H1 (cell line): ENCODE measurements around the gene AKR1C8. TPM values are rescaled to one million over a fixed set of nuclear protein-coding genes. Genes with fewer than 3 reads are reported as not detected.

ENCODE experiments used
- CTCF ChIA-PET: fragments of 300-600 bp; sonication (Branson Sonifier 250); formaldehyde crosslinking; loops from one replicate; lab custom pipeline; 2021; ENCODE audit not compliant: partially characterized antibody; lab: Charles Lee
- POLR2A ChIA-PET: fragments of 300-600 bp; sonication (Branson Sonifier 250); formaldehyde crosslinking; loops from one replicate; lab custom pipeline; 2021; ENCODE audit warnings: inconsistent platforms; ENCODE audit not compliant: partially characterized antibody; lab: Charles Lee
- DNase-seq, 2 experiments: peaks; one replicate each; pipeline versions ENCODE4 v3.0.0 to v3.0.0-alpha.2; 2010 to 2022; ENCODE audit warnings: low spot score in 2 of 2, low read depth in 1 of 2, mixed read lengths in 1 of 2
- FAIRE-seq: peaks from 2 replicates; lab custom pipeline; 2011; peaks lifted over from hg19 to GRCh38; lab: Jason Lieb, UNC
- H2AFZ ChIP-seq: 2 replicates; pipeline ENCODE4 v1.8.1; 2012; ENCODE audit warnings: low read length, inconsistent platforms
- H2AK5ac ChIP-seq: 2 replicates; pipeline ENCODE4 v1.6.1; 2013; ENCODE audit warnings: low read depth, low read length
- H2BK120ac ChIP-seq: replicated peaks from 2 replicates; pipeline ENCODE3; 2013; ENCODE audit warnings: low read depth, low read length, inconsistent platforms
- H2BK12ac ChIP-seq: 2 replicates; pipeline ENCODE4 v1.6.1; 2013; ENCODE audit warnings: low read depth, low read length
- H2BK15ac ChIP-seq: 2 replicates; pipeline ENCODE4 v1.6.1; 2013; ENCODE audit warnings: low read length
- H2BK20ac ChIP-seq: 2 replicates; pipeline ENCODE4 v1.6.1; 2013; ENCODE audit warnings: low read length
- H2BK5ac ChIP-seq: 2 replicates; pipeline ENCODE4 v1.6.1; 2013; ENCODE audit warnings: low read depth, low read length
- H3K14ac ChIP-seq: 2 replicates; pipeline ENCODE4 v1.6.1; 2013; ENCODE audit warnings: inconsistent platforms; ENCODE audit not compliant: insufficient read length
- H3K18ac ChIP-seq: 2 replicates; pipeline ENCODE4 v1.6.1; 2013; ENCODE audit warnings: low read length; ENCODE audit errors: extremely low read depth
- H3K23ac ChIP-seq: 2 replicates; pipeline ENCODE4 v1.6.1; 2013; ENCODE audit warnings: inconsistent platforms; ENCODE audit not compliant: insufficient read length
- H3K23me2 ChIP-seq: 2 replicates; pipeline ENCODE4 v1.6.1; 2013; ENCODE audit warnings: low read depth, low read length
- H3K27ac ChIP-seq: 2 replicates; pipeline ENCODE4 v1.6.1; 2011; ENCODE audit warnings: low read depth, low read length, inconsistent platforms
- H3K27me3 ChIP-seq, 4 experiments: replicated peaks in 1 of 4; 1 replicate in 1 of 4; 2 replicates in 3 of 4; pipeline versions ENCODE4 v1.6.1 to v1.8.1; 2011 to 2013; ENCODE audit warnings: low read length in 3 of 4, mild to moderate bottlenecking in 3 of 4, inconsistent platforms in 2 of 4, mixed read lengths in 2 of 4, moderate library complexity in 1 of 4; ENCODE audit not compliant: control insufficient read depth in 3 of 4, insufficient read depth in 3 of 4; ENCODE audit errors: extremely low read depth in 1 of 4
- H3K36me3 ChIP-seq, 4 experiments: 2 replicates each; pipeline versions ENCODE4 v1.6.1 to v1.8.1; 2011 to 2013; ENCODE audit warnings: mild to moderate bottlenecking in 4 of 4, low read length in 3 of 4, moderate library complexity in 2 of 4, control low read depth in 1 of 4, inconsistent platforms in 1 of 4; ENCODE audit not compliant: insufficient read depth in 4 of 4, control insufficient read depth in 2 of 4
- H3K4ac ChIP-seq: replicated peaks from 2 replicates; pipeline ENCODE3; 2013; ENCODE audit warnings: low read length, low read depth, mixed read lengths, inconsistent platforms; ENCODE audit not compliant: insufficient read length
- H3K4me1 ChIP-seq, 4 experiments: replicated peaks in 1 of 4; 1 replicate in 1 of 4; 2 replicates in 3 of 4; pipeline versions ENCODE4 v1.6.1 to v1.8.1; 2011 to 2013; ENCODE audit warnings: low read length in 3 of 4, inconsistent platforms in 2 of 4, mixed read lengths in 1 of 4; ENCODE audit not compliant: insufficient read depth in 4 of 4, control insufficient read depth in 3 of 4
- H3K4me2 ChIP-seq, 2 experiments: 2 replicates each; pipeline versions ENCODE4 v1.6.1 to v1.8.1; 2011 to 2013; ENCODE audit warnings: low read depth in 2 of 2, low read length in 2 of 2, control low read depth in 1 of 2, inconsistent platforms in 1 of 2, mild to moderate bottlenecking in 1 of 2; ENCODE audit not compliant: insufficient read depth in 1 of 2
- H3K4me3 ChIP-seq, 4 experiments: fragments of 200-600, 300-600 bp in 1 of 4; sonication (generic), shearing (Covaris generic), sonication (Bioruptor Twin) in 1 of 4; 2 replicates each; pipeline versions ENCODE4 v1.5.1 to v1.8.1; 2011 to 2016; ENCODE audit warnings: low read length in 4 of 4, low read depth in 3 of 4, control low read depth in 2 of 4, inconsistent platforms in 2 of 4, mild to moderate bottlenecking in 2 of 4, mixed read lengths in 1 of 4, moderate library complexity in 1 of 4; ENCODE audit not compliant: insufficient read depth in 2 of 4; ENCODE audit errors: extremely low read depth in 1 of 4
- H3K56ac ChIP-seq: replicated peaks from 2 replicates; pipeline ENCODE3; 2013; ENCODE audit warnings: low read depth, mild to moderate bottlenecking, mixed read lengths, low read length, inconsistent platforms; ENCODE audit not compliant: insufficient read length
- H3K79me1 ChIP-seq: 2 replicates; pipeline ENCODE4 v1.6.1; 2013; ENCODE audit warnings: low read depth, low read length, control low read depth
- H3K79me2 ChIP-seq, 2 experiments: 2 replicates each; pipeline versions ENCODE4 v1.6.1 to v1.8.1; 2012 to 2013; ENCODE audit warnings: low read length in 2 of 2, mild to moderate bottlenecking in 2 of 2, inconsistent platforms in 1 of 2; ENCODE audit not compliant: insufficient read depth in 2 of 2, control insufficient read depth in 1 of 2
- H3K9ac ChIP-seq, 4 experiments: replicated peaks in 1 of 4; 1 replicate in 1 of 4; 2 replicates in 3 of 4; pipeline versions ENCODE4 v1.6.1 to v1.8.1; 2011 to 2013; ENCODE audit warnings: low read depth in 3 of 4, low read length in 3 of 4, control low read depth in 2 of 4, mild to moderate bottlenecking in 2 of 4, moderate library complexity in 2 of 4, inconsistent platforms in 1 of 4; ENCODE audit errors: extremely low read depth in 1 of 4
- H3K9me3 ChIP-seq, 2 experiments: 2 replicates each; pipeline versions ENCODE4 v1.6.1 to v1.8.1; 2012 to 2013; ENCODE audit warnings: mild to moderate bottlenecking in 2 of 2, moderate library complexity in 2 of 2, control low read depth in 1 of 2, inconsistent platforms in 1 of 2, low read depth in 1 of 2, low read length in 1 of 2, mixed read lengths in 1 of 2; ENCODE audit not compliant: insufficient read depth in 2 of 2
- H4K20me1 ChIP-seq, 2 experiments: replicated peaks in 1 of 2; 2 replicates each; pipeline versions ENCODE3 to v1.8.1; 2011 to 2013; ENCODE audit warnings: inconsistent platforms in 2 of 2, low read length in 2 of 2, mild to moderate bottlenecking in 1 of 2; ENCODE audit not compliant: insufficient read depth in 2 of 2, control insufficient read depth in 1 of 2
- H4K5ac ChIP-seq: 2 replicates; pipeline ENCODE4 v1.6.1; 2013; ENCODE audit warnings: low read length, low read depth, mixed read lengths, inconsistent platforms; ENCODE audit not compliant: insufficient read length
- H4K8ac ChIP-seq: 2 replicates; pipeline ENCODE4 v1.8.0; 2013; ENCODE audit warnings: mild to moderate bottlenecking, moderate library complexity, low read length, inconsistent platforms; ENCODE audit not compliant: insufficient read depth; ENCODE audit errors: extremely low read depth
- H4K91ac ChIP-seq: replicated peaks from 2 replicates; pipeline ENCODE3; 2013; ENCODE audit warnings: low read length, mixed read lengths, inconsistent platforms; ENCODE audit not compliant: insufficient read length
- BCL11A ChIP-seq, 2 experiments: IDR thresholded peaks; one replicate each; pipeline ENCODE4 v1.6.1; 2011; ENCODE audit warnings: low read depth in 2 of 2, low read length in 2 of 2, mild to moderate bottlenecking in 2 of 2
- JUN ChIP-seq: IDR thresholded peaks from 2 replicates; pipeline ENCODE4 v1.6.1; 2011; ENCODE audit warnings: low read depth, mild to moderate bottlenecking, improper control_type of control experiment, low read length
- JUND ChIP-seq: IDR thresholded peaks from 2 replicates; pipeline ENCODE4 v1.6.1; 2011; ENCODE audit warnings: mild to moderate bottlenecking, improper control_type of control experiment, low read length
- SIN3A ChIP-seq, 2 experiments: IDR thresholded peaks in 1 of 2; conservative IDR thresholded peaks in 1 of 2; 2 replicates each; pipeline ENCODE4 v1.6.1; 2011 to 2012; ENCODE audit warnings: low read length in 2 of 2, improper control_type of control experiment in 1 of 2, low read depth in 1 of 2, mild to moderate bottlenecking in 1 of 2
- WGBS, 2 experiments: shearing (Covaris generic) in 1 of 2; methylation state at CpG; one replicate each; pipeline versions ENCODE4 v1.1.6 to v1.1.7; 2013 to 2015; ENCODE audit warnings: low lambda C conversion rate in 2 of 2, mixed read lengths in 2 of 2, inconsistent platforms in 1 of 2, low coverage in 1 of 2, missing lambda C conversion rate in 1 of 2; ENCODE audit not compliant: insufficient replicate concordance in 2 of 2, insufficient coverage in 1 of 2, insufficient read length in 1 of 2; ENCODE audit errors: extremely low coverage in 1 of 2, missing lambda C conversion rate in 1 of 2; 5-methylcytosine and 5-hydroxymethylcytosine counted together
- polyA plus RNA-seq, 7 experiments: library from polyadenylated mRNA; depleted of rRNA in 3 of 7; stranded (reverse) in 5 of 7; unstranded in 2 of 7; fragments of >200 nt in 5 of 7; fragments of 200-250 nt in 2 of 7; gene quantifications; 1 replicate in 5 of 7; 2 replicates in 1 of 7; 4 replicates in 1 of 7; pipeline versions ENCODE4 v1.2.1 to v1.2.3, GENCODE V29; 2011 to 2013; ENCODE audit warnings: missing spikeins in 2 of 7, mixed read lengths in 2 of 7
- total RNA-seq: library from RNA; stranded (reverse); fragmentation: NEBNext Ultra II Directional; extraction: Animal tissue kit (Norgen Biotek cat#: 25700); gene quantifications from 2 replicates; pipeline ENCODE4 v1.2.1, GENCODE V29; 2021

AKR1C8 gene
- total and polyA plus RNA-seq, 2 of the 8 experiments (the other 6 are each of a cell fraction or from before 2014, with no cell fraction given) = not detected

DNA sequence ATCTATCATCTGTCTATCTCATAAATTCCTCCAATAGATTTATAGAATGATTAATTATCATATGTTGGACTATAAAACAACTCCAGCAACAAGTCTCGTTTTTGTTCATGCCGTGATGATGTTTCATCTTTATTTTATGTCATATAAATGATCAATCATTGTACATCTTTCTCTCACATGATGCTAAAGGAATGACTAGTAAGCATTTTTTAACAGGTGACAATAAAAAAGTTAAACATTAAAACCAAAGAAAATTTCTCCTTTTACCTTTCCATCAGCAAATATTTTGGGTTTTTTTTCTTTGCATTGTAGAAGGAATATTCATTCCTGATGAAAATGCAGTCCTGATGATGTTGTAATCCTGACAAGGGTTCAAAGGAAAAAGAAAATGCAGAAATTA lies 49.4 kb downstream of the AKR1C8 start:
- Histone ChIP-seq H3K4me1 (no peaks in the 10 kb centered on the region), H3K4me2 (no peak overlapping the region), H2BK120ac (no peak overlapping the region), H3K79me1 (no peaks in the 10 kb centered on the region), H2BK20ac (no peak overlapping the region), H3K18ac (no peak overlapping the region), H3K9me3 (peaks cover 7 to 9% of the 10 kb centered on the region in 2 experiments; a peak in 2 of 4 replicates), H2BK12ac (no peak overlapping the region), H3K23ac (no peak overlapping the region), H3K36me3 (no peaks in the 10 kb centered on the region), H3K79me2 (no peaks in the 10 kb centered on the region), H3K27me3 (no peaks in the 10 kb centered on the region), H3K4me3 (no peak overlapping the region), H3K4ac (no peak overlapping the region), H4K91ac (no peak overlapping the region), H4K8ac (no peak overlapping the region), H4K20me1 (no peaks in the 10 kb centered on the region), H3K14ac (no peak overlapping the region), H2BK5ac (no peak overlapping the region), H3K27ac (no peak overlapping the region), H2AFZ (no peak overlapping the region), H3K23me2 (no peaks in the 10 kb centered on the region), H3K56ac (no peak overlapping the region), H4K5ac (no peak overlapping the region), H2AK5ac (no peak overlapping the region), H2BK15ac (no peak overlapping the region), H3K9ac (no peak overlapping the region)
- FAIRE-seq (no peak), DNase-seq (no peak)
- WGBS, 2 experiments = 98% methylated on average over 2 of the region's 2 CpGs; no CpG with 5 or more reads in 1 of the 2 experiments
- CTCF ChIA-PET = no interaction called here
- no peak for TF ChIP-seq JUND
- no peak for TF ChIP-seq SIN3A (conservative IDR thresholded peaks at IDR 0.05 in 1 of 2, IDR thresholded peaks at IDR 0.05 in 1 of 2; ENCODE audit: low read depth in 1 of 2, low read length in 2 of 2)
- TF ChIP-seq BCL11A (IDR thresholded peaks at IDR 0.05; ENCODE audit: low read depth in 2 of 2, low read length in 2 of 2) = no peak
- no peak for TF ChIP-seq JUN
- POLR2A ChIA-PET = no interaction called here
